Hematopoietic multipotent progenitor cell treated with erythropoietin and hydrocortisone succinate and interleukin-3 and kit ligand, for 8 days (in vitro differentiated cells): Measurements from ENCODE around the gene CCDC157.
A peak's percentile ranks its signal among the peaks of the same experiment; 100 is the strongest.

Source experiments
- DNase-seq: peaks from one replicate; pipeline ENCODE4 v3.0.0-alpha.2; 2015

CCDC157 gene

GRCh38 chr22:30357650-30358215, 926 bp downstream of the CCDC157 start:
- DNase-seq: no peak

GRCh38 chr22:30358541-30358940, 1.7 kb downstream of the CCDC157 start:
- no peak for DNase-seq

GRCh38 chr22:30361916-30362650, 5.3 kb downstream of the CCDC157 start:
- DNase-seq: no peak

GRCh38 chr22:30362651-30363281, 6.0 kb downstream of the CCDC157 start:
- DNase-seq: peak; percentile 83

- DNase-seq: no peak
These were observed 9.1 kb downstream of the CCDC157 start for GRCh38 chr22:30365891-30366290.

GRCh38 chr22:30368420-30368819, 11.6 kb downstream of the CCDC157 start:
- DNase-seq: no peak

GRCh38 chr22:30370641-30371230, 13.9 kb downstream of the CCDC157 start:
- DNase-seq: no peak

- DNase-seq: no peak
These were observed 14.5 kb downstream of the CCDC157 start for GRCh38 chr22:30371321-30371720.

- DNase-seq: no peak
These were observed 15.2 kb downstream of the CCDC157 start for GRCh38 chr22:30371981-30372380.

GRCh38 chr22:30372915-30373314, 16.1 kb downstream of the CCDC157 start:
- DNase-seq: no peak

- DNase-seq: no peak
These were observed 16.8 kb downstream of the CCDC157 start for GRCh38 chr22:30373331-30374325.

- DNase-seq: no peak
These were observed 18.6 kb downstream of the CCDC157 start for GRCh38 chr22:30375312-30375849.

- no peak for DNase-seq
These were observed 23.2 kb downstream of the CCDC157 start for GRCh38 chr22:30380011-30380410.

GRCh38 chr22:30381264-30381663, 24.5 kb downstream of the CCDC157 start:
- no peak for DNase-seq

GRCh38 chr22:30382340-30382739, 25.5 kb downstream of the CCDC157 start:
- DNase-seq: no peak

GRCh38 chr22:30383061-30383460, 26.3 kb downstream of the CCDC157 start:
- DNase-seq: no peak

GRCh38 chr22:30385942-30386341, 29.1 kb downstream of the CCDC157 start:
- DNase-seq: no peak

- no peak for DNase-seq
These were observed 29.8 kb downstream of the CCDC157 start for GRCh38 chr22:30386608-30386959.

GRCh38 chr22:30386960-30387827, 30.4 kb downstream of the CCDC157 start, which contains the start of gene RNF215:
TSS of gene RNF215 (minus strand) at chr22:30387411. CDS start at chr22:30387313, 98 bp downstream.
- DNase-seq: peak; percentile 76

- peak; percentile 94 for DNase-seq
These were observed 34.3 kb downstream of the CCDC157 start for GRCh38 chr22:30390974-30391691.
